Keratinocyte (primary cell): Measurements from ENCODE around the gene FFAR2.

Experiments
- CTCF ChIP-seq, 3 experiments: IDR thresholded peaks in 1 of 3; conservative IDR thresholded peaks in 1 of 3; optimal IDR thresholded peaks in 1 of 3; 2 replicates in 2 of 3; 3 replicates in 1 of 3; pipeline versions ENCODE3 to v1.5.1; 2011; ENCODE audit warnings: low read length in 3 of 3, mild to moderate bottlenecking in 3 of 3, moderate library complexity in 2 of 3, control low read depth in 1 of 3, inconsistent platforms in 1 of 3; ENCODE audit not compliant: insufficient read depth in 2 of 3; ENCODE audit errors: extremely low read depth in 1 of 3
- EZH2 ChIP-seq: IDR thresholded peaks from one replicate; pipeline ENCODE4 v1.6.1; 2012; ENCODE audit warnings: inconsistent platforms, mild to moderate bottlenecking, low read length, moderate library complexity

- TF ChIP-seq CTCF (optimal IDR thresholded peaks at IDR 0.05 in 1 of 3, IDR thresholded peaks at IDR 0.05 in 1 of 3, conservative IDR thresholded peaks at IDR 0.05 in 1 of 3; ENCODE audit: extremely low read depth in 1 of 3, insufficient read depth in 2 of 3, low read length in 3 of 3) (no peak), EZH2 (no peak)
These were observed 39.5 kb upstream of the FFAR2 start for GRCh38 chr19:35408284-35409171.
